Erythroblast (primary cell): ENCODE data around the gene DDX23.

ENCODE experiments used
- GATA1 ChIP-seq: IDR thresholded peaks from 2 replicates; pipeline ENCODE4 v1.6.1; 2011; ENCODE audit warnings: low read depth, mild to moderate bottlenecking, control low read depth, low read length, moderate library complexity
- POLR2A ChIP-seq: IDR thresholded peaks from 2 replicates; pipeline ENCODE4 v1.6.1; 2011; ENCODE audit warnings: mild to moderate bottlenecking, low read length

DNA sequence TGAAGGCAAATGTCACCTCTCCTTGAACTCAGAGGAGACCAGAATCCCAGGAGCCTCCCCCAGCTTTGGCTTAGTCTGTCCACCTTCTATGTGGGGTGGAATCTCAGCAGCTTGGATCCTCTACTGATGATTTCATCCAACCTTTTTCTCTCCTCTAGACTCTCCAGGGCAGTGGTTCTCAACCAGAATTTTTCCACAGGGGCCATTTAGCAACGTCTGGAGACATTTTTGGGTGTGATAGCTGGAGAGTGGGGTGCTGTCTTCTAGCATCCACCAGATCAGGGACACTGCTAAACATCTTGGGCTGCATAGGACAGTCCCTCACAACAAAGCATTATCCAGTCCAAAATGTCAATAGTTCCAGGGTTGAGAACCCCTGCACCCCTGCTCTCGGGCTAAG is 4.4 kb upstream of the DDX23 start:
- TF ChIP-seq POLR2A (no peak), GATA1 (no peak)
